ENCODE measurements around the gene HABP4. TPM values are rescaled to one million over a fixed set of nuclear protein-coding genes. Genes with fewer than 3 reads are reported as not detected.
A peak's percentile ranks its signal among the peaks of the same experiment; 100 is the strongest.

HABP4 gene
- total and polyA plus RNA-seq, 4 donors = 1.1 to 4.0 (median 2.9) TPM

- DNase-seq (ENCODE audit: low spot score) = no peak
- 57% methylated on average over 7 of the region's 7 CpGs for WGBS
- Histone ChIP-seq H3K27ac (ENCODE audit: low read depth in 1 of 2, low read length in 2 of 2) (peak overlapping the region in 1 of 2 donors; percentile 31), H3K36me3 (ENCODE audit: control insufficient read depth in 4 of 4, insufficient read depth in 3 of 4, low read depth in 1 of 4, low read length in 3 of 4) (no peaks in the 10 kb centered on the region), H3K9ac (ENCODE audit: low read depth in 1 of 2, low read length in 2 of 2) (no peak overlapping the region), H3K4me3 (ENCODE audit: low read depth in 1 of 3, low read length in 3 of 3) (no peak overlapping the region), H3K27me3 (ENCODE audit: control insufficient read depth in 4 of 4, insufficient read depth in 4 of 4, low read length in 3 of 4) (no peaks in the 10 kb centered on the region), H3K9me3 (ENCODE audit: control insufficient read depth in 4 of 4, low read length in 3 of 4) (no peaks in the 10 kb centered on the region), H3K4me1 (ENCODE audit: control insufficient read depth in 4 of 4, insufficient read depth in 4 of 4, low read length in 3 of 4) (peaks cover 0 to 11% (median 9%) of the 10 kb centered on the region in 4 donors)
- peak in 1 of 2 donors; percentile 56 for TF ChIP-seq RAD21 (IDR thresholded peaks at IDR 0.05)
- TF ChIP-seq FOXA2 (IDR thresholded peaks at IDR 0.05) = no peak
- TF ChIP-seq HNF4A (conservative IDR thresholded peaks at IDR 0.05) = no peak
These were observed 36.4 kb upstream of the HABP4 start for GRCh38 chr9:96413302-96414221.

DNA sequence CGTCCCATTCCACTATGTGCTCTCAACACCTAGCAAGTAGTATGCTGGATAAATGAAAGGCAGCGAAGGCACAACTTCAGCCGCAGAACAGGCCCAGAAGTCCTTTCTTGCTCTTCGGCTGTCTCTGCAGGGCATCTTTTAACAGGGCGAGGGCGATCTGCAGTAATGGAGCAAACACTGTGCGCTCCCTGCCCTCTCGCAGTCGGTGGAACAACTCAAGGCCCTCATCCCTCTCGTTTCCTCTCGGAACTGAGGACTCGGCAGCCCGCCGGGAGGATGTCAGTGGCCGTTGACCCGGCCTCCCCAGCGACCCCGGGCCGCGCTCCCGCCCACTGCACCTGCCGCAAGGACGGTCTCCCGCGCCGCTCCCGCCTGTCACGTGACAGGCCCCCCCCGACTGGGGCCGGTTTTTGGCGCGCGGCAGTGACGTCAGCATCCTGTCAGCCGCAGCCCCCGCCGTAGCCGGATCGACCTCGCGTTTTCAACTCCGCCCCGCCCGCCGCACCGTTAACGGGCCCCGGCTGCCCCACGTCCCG, 32.9 kb upstream of the HABP4 start:
- Histone ChIP-seq H3K9ac (ENCODE audit: low read depth in 1 of 2, low read length in 2 of 2) (peak overlapping the region; percentile 26 to 97), H3K4me1 (ENCODE audit: control insufficient read depth in 4 of 4, insufficient read depth in 4 of 4, low read length in 3 of 4) (peaks cover 4 to 31% (median 27%) of the 10 kb centered on the region in 4 donors), H3K36me3 (ENCODE audit: control insufficient read depth in 4 of 4, insufficient read depth in 3 of 4, low read depth in 1 of 4, low read length in 3 of 4) (no peaks in the 10 kb centered on the region), H3K27me3 (ENCODE audit: control insufficient read depth in 4 of 4, insufficient read depth in 4 of 4, low read length in 3 of 4) (no peaks in the 10 kb centered on the region), H3K27ac (ENCODE audit: low read depth in 1 of 2, low read length in 2 of 2) (peak overlapping the region; percentile 80 to 97), H3K4me3 (ENCODE audit: low read depth in 1 of 3, low read length in 3 of 3) (peak overlapping the region; percentile 70 to 98 (median 98)), H3K9me3 (ENCODE audit: control insufficient read depth in 4 of 4, low read length in 3 of 4) (no peaks in the 10 kb centered on the region)
- 1% methylated on average over 50 of the region's 50 CpGs for WGBS
- peak; percentile 65 to 68 for TF ChIP-seq RXRA (IDR thresholded peaks at IDR 0.05)
- peak; percentile 86 for TF ChIP-seq TAF1 (conservative IDR thresholded peaks at IDR 0.05)
- no peak for TF ChIP-seq FOXA1 (IDR thresholded peaks at IDR 0.05)
- TF ChIP-seq GABPA (IDR thresholded peaks at IDR 0.05 in 1 of 2, conservative IDR thresholded peaks at IDR 0.05 in 1 of 2) = peak in 1 of 2 donors; percentile 71
- peak; percentile 44 to 65 for TF ChIP-seq HNF4A (conservative IDR thresholded peaks at IDR 0.05)
- peak; percentile 73 for TF ChIP-seq REST (IDR thresholded peaks at IDR 0.05)
- TF ChIP-seq CTCF (IDR thresholded peaks at IDR 0.05; ENCODE audit: low read depth, low read length, missing input control) = no peak
- TF ChIP-seq HNF4G (IDR thresholded peaks at IDR 0.05) = no peak
- TF ChIP-seq SP1 (IDR thresholded peaks at IDR 0.05) = peak; percentile 55
- TF ChIP-seq NR2F2 (IDR thresholded peaks at IDR 0.05) = peak; percentile 18
- TF ChIP-seq RAD21 (IDR thresholded peaks at IDR 0.05) = peak; percentile 41 to 65
- TF ChIP-seq YY1 (IDR thresholded peaks at IDR 0.05) = peak; percentile 73
- TF ChIP-seq JUND (IDR thresholded peaks at IDR 0.05) = peak in 1 of 2 donors; percentile 30
- TF ChIP-seq EGR1 (IDR thresholded peaks at IDR 0.05; ENCODE audit: low read depth in 2 of 2) = no peak
- no peak for TF ChIP-seq FOXA2 (IDR thresholded peaks at IDR 0.05)
- no peak for TF ChIP-seq ZBTB33 (IDR thresholded peaks at IDR 0.05)
- DNase-seq (ENCODE audit: low spot score) = peak; percentile 92

Measured in liver (tissue), 9 donors.